Hepatic stellate cell (primary cell): ENCODE measurements around the gene FUT1.

Experiments used
- DNase-seq: peaks from one replicate; pipeline ENCODE4 v3.0.0; 2011; ENCODE audit warnings: low spot score

FUT1 gene

GRCh38 chr19:48741129-48741999 is 11.1 kb downstream of the FUT1 start:
- no peak for DNase-seq

GRCh38 chr19:48740164-48740972 is 12.1 kb downstream of the FUT1 start, which contains the start of gene RASIP1:
TSS of gene RASIP1 (minus strand) at chr19:48740610. CDS start at chr19:48740282, 328 bp downstream.
- DNase-seq = no peak

GRCh38 chr19:48739404-48740163 is 12.9 kb downstream of the FUT1 start:
- no peak for DNase-seq

- peak; percentile 86 for DNase-seq
Observed at GRCh38 chr19:48738557-48739403, 13.7 kb downstream of the FUT1 start.

GRCh38 chr19:48737360-48737998 is 15.0 kb downstream of the FUT1 start:
- DNase-seq = no peak

- no peak for DNase-seq
Observed at GRCh38 chr19:48735031-48735615, 17.3 kb downstream of the FUT1 start.

GRCh38 chr19:48734625-48735024 is 17.8 kb downstream of the FUT1 start:
- no peak for DNase-seq

GRCh38 chr19:48731452-48731851 is 21.0 kb downstream of the FUT1 start:
- no peak for DNase-seq

GRCh38 chr19:48728911-48729664 is 23.4 kb downstream of the FUT1 start:
- no peak for DNase-seq

- no peak for DNase-seq
Observed at GRCh38 chr19:48726556-48726955, 25.9 kb downstream of the FUT1 start.

- DNase-seq = peak; percentile 91
Observed at GRCh38 chr19:48724796-48725753, 27.4 kb downstream of the FUT1 start.

GRCh38 chr19:48722196-48722708 is 30.2 kb downstream of the FUT1 start:
- DNase-seq = no peak

- DNase-seq = peak; percentile 100
Observed at GRCh38 chr19:48720613-48721296, 31.7 kb downstream of the FUT1 start.

GRCh38 chr19:48720251-48720612 is 32.2 kb downstream of the FUT1 start:
- no peak for DNase-seq

- no peak for DNase-seq
Observed at GRCh38 chr19:48719263-48720171, 32.9 kb downstream of the FUT1 start, which contains the start of gene MAMSTR. TSS of gene MAMSTR (minus strand) at chr19:48719725. CDS start at chr19:48719031, 694 bp downstream.

- DNase-seq = no peak
Observed at GRCh38 chr19:48718711-48719231, 33.7 kb downstream of the FUT1 start.
